GM12878 (cell line): ENCODE measurements around the gene TBCB. TPM values are rescaled to one million over a fixed set of nuclear protein-coding genes. Genes with fewer than 3 reads are reported as not detected.

ENCODE experiments used
- BCL3 ChIP-seq: IDR thresholded peaks from 2 replicates; pipeline ENCODE4 v1.6.1; 2011; ENCODE audit warnings: borderline replicate concordance, low read depth, mild to moderate bottlenecking, moderate library complexity, low read length; ENCODE audit not compliant: insufficient read depth, poor library complexity, severe bottlenecking
- FOXK2 ChIP-seq: fragments of 450-650 bp; IDR thresholded peaks from 2 replicates; pipeline ENCODE4 v1.6.1; 2017; ENCODE audit warnings: mild to moderate bottlenecking, moderate library complexity
- IKZF2 ChIP-seq, 2 experiments: fragments of 450-650 bp; IDR thresholded peaks; 2 replicates each; pipeline ENCODE4 v1.6.1; 2017; ENCODE audit warnings: mild to moderate bottlenecking in 2 of 2, moderate library complexity in 2 of 2
- IRF4 ChIP-seq: IDR thresholded peaks from 2 replicates; pipeline ENCODE4 v1.6.1; 2011; ENCODE audit warnings: low read depth, low read length
- MTA3 ChIP-seq: IDR thresholded peaks from 2 replicates; pipeline ENCODE4 v1.6.1; 2012; ENCODE audit warnings: low read length, inconsistent platforms, borderline replicate concordance
- MYC ChIP-seq: IDR thresholded peaks from 2 replicates; pipeline ENCODE4 v1.6.1; 2011; ENCODE audit warnings: mild to moderate bottlenecking, low read length, moderate library complexity, inconsistent platforms; ENCODE audit not compliant: insufficient read depth, insufficient replicate concordance, insufficient read length, severe bottlenecking
- RAD51 ChIP-seq: fragments of 450-650 bp; IDR thresholded peaks from 2 replicates; pipeline ENCODE4 v1.6.1; 2016; ENCODE audit warnings: moderate library complexity, mild to moderate bottlenecking, inconsistent platforms
- RBBP5 ChIP-seq: fragments of 200-600 bp; sonication (generic); conservative IDR thresholded peaks from 2 replicates; pipeline ENCODE4 v1.6.1; 2016
- SMARCA5 ChIP-seq: fragments of 450-650 bp; IDR thresholded peaks from 2 replicates; pipeline ENCODE4 v1.6.1; 2017; ENCODE audit warnings: mild to moderate bottlenecking
- STAT1 ChIP-seq: fragments of 450-650 bp; conservative IDR thresholded peaks from 2 replicates; pipeline ENCODE4 v1.6.1; 2014; ENCODE audit warnings: antibody characterized with exemption, mild to moderate bottlenecking
- ZBTB11 ChIP-seq: fragments of 450-650 bp; formaldehyde crosslinking; IDR thresholded peaks from 2 replicates; pipeline ENCODE4 v1.5.0; 2022; ENCODE audit warnings: mild to moderate bottlenecking, missing genetic modification characterization
- ZBTB40 ChIP-seq: fragments of 450-650 bp; IDR thresholded peaks from 2 replicates; pipeline ENCODE4 v1.6.1; 2016; ENCODE audit warnings: mild to moderate bottlenecking, moderate library complexity, borderline replicate concordance
- ZNF207 ChIP-seq: fragments of 450-650 bp; IDR thresholded peaks from 2 replicates; pipeline ENCODE4 v1.6.1; 2014; ENCODE audit warnings: antibody characterized with exemption, mild to moderate bottlenecking, borderline replicate concordance
- ZNF274 ChIP-seq: IDR thresholded peaks from one replicate; pipeline ENCODE4 v1.8.0; 2011; ENCODE audit not compliant: insufficient read length, insufficient read depth
- ZNF592 ChIP-seq: fragments of 450-650 bp; IDR thresholded peaks from 2 replicates; pipeline ENCODE4 v1.6.1; 2017; ENCODE audit warnings: mild to moderate bottlenecking, moderate library complexity
- ZNF622 ChIP-seq: fragments of 450-650 bp; IDR thresholded peaks from 2 replicates; pipeline ENCODE4 v1.6.1; 2017; ENCODE audit warnings: mild to moderate bottlenecking, inconsistent platforms
- polyA plus RNA-seq, 11 experiments: library from polyadenylated mRNA; depleted of rRNA in 4 of 11; unstranded in 6 of 11; stranded (reverse) in 5 of 11; fragments of >200 nt; fragmentation: Nextera tagmentation in 4 of 11; fragmentation: Illumina TruSeq in 1 of 11; extraction: Ambion mirVana in 4 of 11; extraction: Trizol in 1 of 11; gene quantifications; 1 replicate in 1 of 11; 2 replicates in 10 of 11; pipeline versions ENCODE4 v1.2.1 to v1.2.3, GENCODE V29; 2011 to 2016; ENCODE audit warnings: inconsistent platforms in 2 of 11, missing spikeins in 2 of 11, low read depth in 1 of 11
- total RNA-seq, 4 experiments: library from RNA; depleted of rRNA in 3 of 4; stranded (reverse); fragments of >200 nt in 3 of 4; fragmentation: Illumina TruSeq in 1 of 4; extraction: Trizol in 1 of 4; gene quantifications; 2 replicates each; pipeline versions ENCODE4 v1.2.1 to v1.2.3, GENCODE V29; 2013 to 2021

TBCB gene
- total and polyA plus RNA-seq, 10 of the 15 experiments (the other 5 are each of a cell fraction or from before 2014, with no cell fraction given), result 9.4 to 193 (median 126) TPM

- TF ChIP-seq ZNF207 (no peak; the same call in 1 of the 2 replicates), BCL3 (no peak), IKZF2 (IDR thresholded peaks at IDR 0.05) (no peak), ZBTB40 (no peak), STAT1 (no peak), ZNF274 (no peak), ZNF592 (no peak), FOXK2 (no peak), ZBTB11 (CRISPR knock-in tag) (no peak), SMARCA5 (0 out of 2 replicates have a peak, but pooled peaks have one; percentile 20), IRF4 (no peak), MYC (no peak), RAD51 (no peak), ZNF622 (no peak), MTA3 (no peak), RBBP5 (no peak)
Measured at GRCh38 chr19:36115453-36116343, at the start of gene TBCB (continued).
